NAMALWA (cell line): ENCODE measurements around the gene LYPD5.

Experiments used
- DNase-seq: peaks from one replicate; pipeline ENCODE4 v3.0.0-alpha.2; 2015; ENCODE audit warnings: low spot score

The LYPD5 gene

GRCh38 chr19:43751466-43752220 lies 50.6 kb downstream of the LYPD5 start:
- DNase-seq, result no peak

GRCh38 chr19:43749898-43750297 lies 52.3 kb downstream of the LYPD5 start:
- no peak for DNase-seq

- DNase-seq, result no peak
These were observed 53.1 kb downstream of the LYPD5 start for GRCh38 chr19:43749152-43749551.

GRCh38 chr19:43748685-43749084 lies 53.6 kb downstream of the LYPD5 start:
- DNase-seq, result no peak

- DNase-seq, result no peak
These were observed 54.0 kb downstream of the LYPD5 start for GRCh38 chr19:43748205-43748594.

- DNase-seq, result no peak
These were observed 54.6 kb downstream of the LYPD5 start for GRCh38 chr19:43747557-43748204.
